Dedifferentiated amniotic fluid mesenchymal stem cell (primary cell): Measurements from ENCODE around the gene FERMT1.

Experiments
- DNase-seq: peaks from one replicate; pipeline ENCODE4 v3.0.0-alpha.2; 2016; ENCODE audit errors: extremely low spot score

The FERMT1 gene

GRCh38 chr20:6122873-6123648 is at the start of gene FERMT1:
Gene FERMT1, minus strand, starts transcription at chr20:6123030. Its CDS starts 3,476 bp downstream, at chr20:6119554.
- peak; percentile 23 for DNase-seq

- no peak for DNase-seq
Observed at GRCh38 chr20:6169251-6169650, 46.4 kb upstream of the FERMT1 start.

GRCh38 chr20:6168204-6168603 is 45.4 kb upstream of the FERMT1 start:
- no peak for DNase-seq

GRCh38 chr20:6165346-6165745 is 42.5 kb upstream of the FERMT1 start:
- DNase-seq: no peak

- no peak for DNase-seq
Observed at GRCh38 chr20:6164421-6165341, 41.9 kb upstream of the FERMT1 start.

- no peak for DNase-seq
Observed at GRCh38 chr20:6160736-6161135, 37.9 kb upstream of the FERMT1 start.

- DNase-seq: no peak
Observed at GRCh38 chr20:6157345-6157744, 34.5 kb upstream of the FERMT1 start.

- no peak for DNase-seq
Observed at GRCh38 chr20:6152777-6153176, 29.9 kb upstream of the FERMT1 start.

- DNase-seq: no peak
Observed at GRCh38 chr20:6148073-6148472, 25.2 kb upstream of the FERMT1 start.

GRCh38 chr20:6142348-6142993 is 19.6 kb upstream of the FERMT1 start:
- peak; percentile 67 for DNase-seq

- DNase-seq: no peak
Observed at GRCh38 chr20:6140947-6141346, 18.1 kb upstream of the FERMT1 start.

GRCh38 chr20:6135347-6135746 is 12.5 kb upstream of the FERMT1 start:
- no peak for DNase-seq

- DNase-seq: no peak
Observed at GRCh38 chr20:6134592-6134991, 11.8 kb upstream of the FERMT1 start.

GRCh38 chr20:6130045-6130444 is 7.2 kb upstream of the FERMT1 start:
- no peak for DNase-seq

GRCh38 chr20:6127825-6128224 is 5.0 kb upstream of the FERMT1 start:
- DNase-seq: no peak

- no peak for DNase-seq
Observed at GRCh38 chr20:6126846-6127245, 4.0 kb upstream of the FERMT1 start.

- no peak for DNase-seq
Observed at GRCh38 chr20:6123649-6124014, 802 bp upstream of the FERMT1 start.

GRCh38 chr20:6122111-6122872 is 538 bp downstream of the FERMT1 start:
- DNase-seq: no peak

- DNase-seq: no peak
Observed at GRCh38 chr20:6121504-6121903, 1.3 kb downstream of the FERMT1 start.

- no peak for DNase-seq
Observed at GRCh38 chr20:6120491-6120988, 2.3 kb downstream of the FERMT1 start.

GRCh38 chr20:6116758-6117157 is 6.1 kb downstream of the FERMT1 start:
- DNase-seq: no peak
